Cardiac muscle cell (in vitro differentiated cells and primary cell): ENCODE data around the gene PIK3R1. TPM values are rescaled to one million over a fixed set of nuclear protein-coding genes. Genes with fewer than 3 reads are reported as not detected.

Experiments
- DNase-seq, 2 donors: peaks; one replicate each; pipeline versions ENCODE4 v3.0.0 to v3.0.0-alpha.2; 2010 to 2017; ENCODE audit warnings: low read depth in 1 of 2, low spot score in 1 of 2
- H3K27ac ChIP-seq: fragments of 200-600 bp; sonication (generic); 2 replicates; pipeline ENCODE4 v1.5.1; 2016
- H3K27me3 ChIP-seq: fragments of 200-600 bp; sonication (generic); 2 replicates; pipeline ENCODE4 v1.6.0; 2016; ENCODE audit warnings: control low read depth
- H3K36me3 ChIP-seq: fragments of 200-600 bp; sonication (generic); 2 replicates; pipeline ENCODE4 v1.5.1; 2016; ENCODE audit warnings: control low read depth
- H3K4me1 ChIP-seq: fragments of 200-600 bp; sonication (generic); 2 replicates; pipeline ENCODE4 v1.8.1; 2017; ENCODE audit warnings: low read depth, mild to moderate bottlenecking, mixed run types
- H3K4me3 ChIP-seq: fragments of 200-600 bp; sonication (generic); 2 replicates; pipeline ENCODE4 v1.5.1; 2016; ENCODE audit warnings: mild to moderate bottlenecking
- H3K9me3 ChIP-seq: fragments of 200-600 bp; sonication (generic); 2 replicates; pipeline ENCODE4 v1.5.1; 2017; ENCODE audit warnings: low read depth, mild to moderate bottlenecking, control low read depth
- CTCF ChIP-seq: IDR thresholded peaks from 2 replicates; pipeline ENCODE4 v1.5.1; 2012; ENCODE audit warnings: low read depth, mild to moderate bottlenecking, low read length
- polyA plus RNA-seq: library from polyadenylated mRNA; unstranded; fragments of >200 nt; fragmentation: Nextera tagmentation; extraction: Ambion mirVana; gene quantifications from 2 replicates; pipeline ENCODE4 v1.2.1, GENCODE V29; 2016
- total RNA-seq: library from RNA; depleted of rRNA; stranded (reverse); fragments of >200 nt; gene quantifications from 2 replicates; pipeline ENCODE4 v1.2.3, GENCODE V29; 2016

Gene PIK3R1
- total and polyA plus RNA-seq, 2 experiments from 2014 or later, result 15.1 to 17.5 TPM

DNA sequence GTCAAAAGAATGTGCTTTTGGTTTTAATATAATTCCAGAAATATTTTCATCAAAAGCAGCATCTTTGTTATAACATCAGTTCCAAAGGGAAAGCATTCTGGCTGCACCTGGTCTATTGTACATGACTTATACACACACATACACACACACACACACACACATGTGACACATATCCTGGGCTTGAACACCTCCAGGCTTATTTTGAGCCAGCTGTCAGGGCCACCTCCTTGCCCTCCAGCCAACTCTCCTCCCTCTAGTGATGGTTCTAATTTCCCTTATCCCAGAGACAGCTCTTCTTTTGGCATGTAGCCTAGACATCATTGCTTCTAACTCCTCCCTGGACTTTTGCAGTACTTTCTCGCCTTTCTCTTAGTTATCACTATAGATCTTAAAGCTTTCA, 115.0 kb downstream of the PIK3R1 start:
- Histone ChIP-seq H3K9me3 (no peaks in the 10 kb centered on the region), H3K36me3 (no peaks in the 10 kb centered on the region), H3K4me3 (no peak overlapping the region), H3K4me1 (no peaks in the 10 kb centered on the region), H3K27me3 (no peaks in the 10 kb centered on the region), H3K27ac (no peak overlapping the region)
- DNase-seq, result peak in 1 of 2 donors; percentile 24
- no peak for TF ChIP-seq CTCF

DNA sequence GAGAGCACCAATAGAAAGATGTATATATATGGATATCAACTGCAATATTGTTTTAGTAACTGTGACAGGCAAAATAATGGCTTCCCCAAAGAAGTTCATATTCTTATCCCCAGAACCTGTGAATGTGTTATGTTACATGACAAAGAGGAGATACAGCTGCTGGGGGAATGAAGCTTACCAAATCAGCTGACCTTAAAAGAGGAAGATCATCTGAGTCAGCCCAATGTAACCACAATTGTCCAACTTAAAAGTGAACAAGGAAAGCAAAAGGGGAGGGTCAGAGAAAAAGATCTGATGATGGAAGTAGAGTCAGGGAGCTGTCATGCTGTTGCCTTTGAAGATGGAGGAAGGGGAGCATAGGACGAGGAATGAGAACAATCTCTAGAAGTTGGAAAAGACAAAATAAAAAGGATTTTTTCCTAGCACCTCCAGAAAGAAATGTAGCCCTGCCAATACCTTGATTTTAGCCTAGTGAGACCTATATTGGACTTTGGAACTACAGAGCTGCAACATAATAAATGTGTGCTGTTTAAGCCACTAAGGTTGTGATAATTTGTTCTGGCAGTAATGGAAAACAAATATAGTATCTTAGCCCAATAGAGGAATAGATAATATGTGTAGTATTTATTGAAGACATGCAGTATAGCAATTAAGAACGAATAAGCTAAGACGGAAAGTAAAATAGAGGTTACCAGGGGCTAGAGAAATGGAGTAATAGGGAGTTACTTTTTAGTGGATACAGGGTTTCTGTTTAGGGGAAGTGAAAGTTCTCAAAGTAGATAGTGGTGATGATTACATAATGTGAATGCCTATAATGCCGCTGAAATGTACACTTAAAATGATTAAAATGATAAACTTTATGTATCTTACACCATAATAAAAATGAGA, 115.9 kb downstream of the PIK3R1 start:
- no peak for TF ChIP-seq CTCF
- Histone ChIP-seq H3K4me1 (no peaks in the 10 kb centered on the region), H3K9me3 (no peaks in the 10 kb centered on the region), H3K27me3 (no peaks in the 10 kb centered on the region), H3K36me3 (no peaks in the 10 kb centered on the region), H3K4me3 (no peak overlapping the region), H3K27ac (no peak overlapping the region)
- peak in 1 of 2 donors; percentile 54 for DNase-seq

DNA sequence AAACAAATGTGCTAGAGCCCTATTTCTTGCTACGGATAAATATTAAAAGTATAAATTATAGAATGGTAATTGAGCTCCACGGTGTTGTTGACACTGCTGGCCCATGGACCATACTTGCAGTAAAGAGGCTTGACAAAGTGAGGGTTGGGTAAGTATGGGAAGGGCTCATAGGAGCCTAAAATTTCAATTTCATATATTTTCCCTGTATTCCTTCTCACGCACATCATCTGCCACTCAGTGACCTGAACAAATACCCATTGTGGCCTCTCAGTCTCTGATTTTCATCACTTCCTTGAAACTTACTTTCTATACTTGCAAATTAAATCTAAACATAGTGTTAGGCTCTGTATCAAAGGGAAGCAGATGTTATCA, 116.5 kb downstream of the PIK3R1 start:
- H3K4me3 ChIP-seq, result no peak overlapping the region
- no peaks in the 10 kb centered on the region for H3K9me3 ChIP-seq
- no peaks in the 10 kb centered on the region for H3K4me1 ChIP-seq
- DNase-seq, result no peak
- no peak overlapping the region for H3K27ac ChIP-seq
- no peaks in the 10 kb centered on the region for H3K36me3 ChIP-seq
- TF ChIP-seq CTCF, result no peak
- H3K27me3 ChIP-seq, result no peaks in the 10 kb centered on the region

DNA sequence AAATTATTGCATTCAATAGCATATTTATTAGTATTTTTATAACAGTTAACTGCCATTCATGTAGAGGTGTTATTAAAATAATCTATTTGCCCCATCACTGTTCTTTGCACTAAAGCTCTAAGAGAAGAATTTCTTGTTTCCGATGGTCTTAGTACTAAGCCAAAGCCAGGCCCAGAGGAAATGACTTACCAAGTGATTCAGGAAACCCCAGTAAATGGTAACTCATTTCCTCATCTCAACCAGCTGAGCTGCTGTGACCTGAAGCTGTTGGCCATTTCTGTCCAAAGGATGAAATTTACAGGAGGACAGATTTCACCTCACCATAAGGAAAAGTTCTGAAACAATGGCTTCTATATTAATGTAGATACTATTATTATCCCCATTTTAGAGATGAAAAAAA, 117.0 kb downstream of the PIK3R1 start:
- Histone ChIP-seq H3K27ac (no peak overlapping the region), H3K36me3 (no peaks in the 10 kb centered on the region), H3K27me3 (no peaks in the 10 kb centered on the region), H3K9me3 (no peaks in the 10 kb centered on the region), H3K4me3 (no peak overlapping the region), H3K4me1 (no peaks in the 10 kb centered on the region)
- TF ChIP-seq CTCF, result no peak
- no peak for DNase-seq

- peak; percentile 48 for TF ChIP-seq CTCF
- Histone ChIP-seq H3K27me3 (no peaks in the 10 kb centered on the region), H3K36me3 (no peaks in the 10 kb centered on the region), H3K9me3 (no peaks in the 10 kb centered on the region), H3K4me3 (no peak overlapping the region), H3K4me1 (no peaks in the 10 kb centered on the region), H3K27ac (no peak overlapping the region)
- peak in 1 of 2 donors; percentile 88 for DNase-seq
These were observed 118.3 kb downstream of the PIK3R1 start for GRCh38 chr5:68333649-68334552.
